K562 (cell line): ENCODE data around the gene OSBPL3. TPM values are rescaled to one million over a fixed set of nuclear protein-coding genes. Genes with fewer than 3 reads are reported as not detected.
A peak's percentile ranks its signal among the peaks of the same experiment; 100 is the strongest.

ENCODE experiments used
- CBFB ChIP-seq: sonication (generic); formaldehyde crosslinking; IDR thresholded peaks from 2 replicates; pipeline ENCODE4 v1.4.0; 2020; ENCODE audit warnings: mild to moderate bottlenecking, missing genetic modification reagents
- FOS ChIP-seq: IDR thresholded peaks from 3 replicates; pipeline ENCODE4 v1.6.1; 2011; ENCODE audit not compliant: insufficient read length; ENCODE audit errors: extremely low read depth
- HDAC8 ChIP-seq: fragments of 450-650 bp; IDR thresholded peaks from 2 replicates; pipeline ENCODE4 v1.6.1; 2016; ENCODE audit warnings: mild to moderate bottlenecking, missing genetic modification characterization, moderate library complexity, missing compliant biosample characterization
- HINFP ChIP-seq: fragments of 450-650 bp; conservative IDR thresholded peaks from 2 replicates; pipeline ENCODE4 v1.6.1; 2016; ENCODE audit warnings: missing genetic modification characterization, low read depth, mild to moderate bottlenecking, control low read depth, missing compliant biosample characterization
- HIVEP1 ChIP-seq: fragments of 250-450 bp; sonication (Bioruptor Pico); IDR thresholded peaks from 2 replicates; pipeline ENCODE4 v1.4.0; 2020; ENCODE audit warnings: mild to moderate bottlenecking
- MIER1 ChIP-seq: fragments of 450-650 bp; IDR thresholded peaks from 2 replicates; pipeline ENCODE4 v1.6.1; 2016; ENCODE audit warnings: antibody characterized with exemption, mild to moderate bottlenecking, low read depth
- POLR2H ChIP-seq: IDR thresholded peaks from 2 replicates; pipeline ENCODE4 v1.6.1; 2016; ENCODE audit warnings: missing genetic modification characterization, low read depth, mild to moderate bottlenecking, control low read depth, missing compliant biosample characterization, moderate library complexity
- RB1 ChIP-seq: fragments of 450-650 bp; IDR thresholded peaks from 2 replicates; pipeline ENCODE4 v1.6.1; 2017; ENCODE audit warnings: low read depth, mild to moderate bottlenecking
- TBP ChIP-seq: optimal IDR thresholded peaks from 2 replicates; pipeline ENCODE3; 2011; ENCODE audit warnings: low read depth, low read length, improper control_type of control experiment
- ZBTB5 ChIP-seq: fragments of 450-650 bp; IDR thresholded peaks from 2 replicates; pipeline ENCODE4 v1.6.1; 2017; ENCODE audit warnings: antibody characterized with exemption
- ZNF175 ChIP-seq: fragments of 200-800 bp; sonication (Bioruptor generic); IDR thresholded peaks from 2 replicates; pipeline ENCODE4 v1.6.1; 2016; ENCODE audit warnings: low read depth, mild to moderate bottlenecking, missing genetic modification characterization, missing compliant biosample characterization
- ZNF586 ChIP-seq: fragments of 450-650 bp; formaldehyde crosslinking; conservative IDR thresholded peaks from 2 replicates; pipeline ENCODE4 v1.4.0; 2020; ENCODE audit warnings: mild to moderate bottlenecking, moderate library complexity
- polyA plus RNA-seq, 8 experiments: library from polyadenylated mRNA; depleted of rRNA in 4 of 8; stranded (reverse) in 5 of 8; unstranded in 3 of 8; fragments of >200 nt; fragmentation: Nextera tagmentation in 2 of 8; fragmentation: Illumina TruSeq in 1 of 8; extraction: Ambion mirVana in 2 of 8; extraction: Trizol in 1 of 8; gene quantifications; 2 replicates each; pipeline versions ENCODE4 v1.2.1 to v1.2.3, GENCODE V29; 2011 to 2014; ENCODE audit warnings: inconsistent platforms in 1 of 8, missing spikeins in 1 of 8
- total RNA-seq, 7 experiments: library from RNA; depleted of rRNA in 6 of 7; stranded (reverse); fragments of >200 nt in 6 of 7; fragmentation: Illumina TruSeq in 2 of 7; extraction: Trizol in 2 of 7; gene quantifications; 2 replicates each; pipeline versions ENCODE4 v1.2.1 to v1.2.3, GENCODE V29; 2011 to 2021; ENCODE audit warnings: low replicate concordance in 1 of 7
- TF ChIP-seq, protein P1 (sequence below), 2 experiments: fragments of 250-450 bp in 1 of 2; fragments of 450-650 bp in 1 of 2; sonication (Bioruptor Pico) in 1 of 2; IDR thresholded peaks; 2 replicates each; pipeline versions ENCODE4 v1.6.1 to v1.8.0; 2016 to 2021; ENCODE audit warnings: mild to moderate bottlenecking in 2 of 2, moderate library complexity in 2 of 2, missing compliant biosample characterization in 1 of 2, missing genetic modification characterization in 1 of 2
- TF ChIP-seq, protein P2 (sequence below): IDR thresholded peaks from 2 replicates; pipeline ENCODE4 v1.6.1; 2012; ENCODE audit warnings: low read depth, low read length, improper control_type of control experiment, borderline replicate concordance
- TF ChIP-seq, protein P3 (sequence below): sonication (generic); IDR thresholded peaks from 2 replicates; pipeline ENCODE4 v1.6.1; 2016
- TF ChIP-seq, protein P4 (sequence below): fragments of 250-450 bp; sonication (Bioruptor Pico); IDR thresholded peaks from 2 replicates; pipeline ENCODE4 v1.4.0; 2020; ENCODE audit warnings: mild to moderate bottlenecking, moderate library complexity
- TF ChIP-seq, protein P5 (sequence below): fragments of 250-450 bp; sonication (Bioruptor Pico); IDR thresholded peaks from 2 replicates; pipeline ENCODE4 v1.6.1; 2021; ENCODE audit warnings: mild to moderate bottlenecking

OSBPL3 gene
- total and polyA plus RNA-seq, 9 of the 15 experiments (the other 6 are each of a cell fraction or from before 2014, with no cell fraction given), result 4.8 to 37.2 (median 26.5) TPM

DNA sequence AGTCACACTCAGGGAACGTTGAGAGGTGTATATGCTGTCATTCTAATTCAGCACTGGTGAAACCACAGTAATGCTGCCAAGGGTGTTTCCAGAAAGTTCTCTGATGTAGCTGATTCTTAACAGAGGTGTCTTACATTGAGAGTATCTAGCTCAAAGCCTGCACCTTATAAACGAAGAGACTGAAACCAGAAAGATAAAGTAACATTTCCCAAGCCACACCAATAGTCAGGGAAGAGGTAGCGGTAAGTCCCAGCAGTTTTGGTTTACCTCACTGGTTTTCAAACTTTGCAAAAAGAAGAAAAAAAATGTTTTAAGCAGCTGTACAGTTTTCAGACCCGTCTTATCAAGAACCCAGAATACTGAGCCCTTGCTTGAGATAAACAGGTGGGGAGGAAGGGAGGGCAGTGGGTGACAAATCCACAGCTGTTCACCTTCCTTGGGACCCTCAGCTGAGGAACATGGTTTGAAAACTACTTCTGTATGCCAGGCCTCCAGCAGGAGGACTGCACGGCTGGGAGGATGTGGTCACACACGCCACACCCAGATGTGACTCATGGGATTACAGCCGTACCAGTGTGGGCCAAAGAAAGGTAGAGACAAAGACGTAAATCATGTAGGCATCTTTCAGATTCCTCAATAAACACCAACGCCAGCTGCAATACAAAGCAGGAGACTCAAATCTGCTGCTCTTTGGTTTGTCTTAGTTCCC lies 158.8 kb downstream of the OSBPL3 start (continued):
- TF ChIP-seq, protein P1, sequence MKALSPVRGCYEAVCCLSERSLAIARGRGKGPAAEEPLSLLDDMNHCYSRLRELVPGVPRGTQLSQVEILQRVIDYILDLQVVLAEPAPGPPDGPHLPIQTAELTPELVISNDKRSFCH (CRISPR knock-in tag; IDR thresholded peaks at IDR 0.05), result no peak
- TF ChIP-seq, protein P1 (tag; IDR thresholded peaks at IDR 0.05), result no peak
- TF ChIP-seq MIER1, result no peak
- no peak for TF ChIP-seq RB1
- no peak for TF ChIP-seq ZNF586 (CRISPR knock-in tag)
- TF ChIP-seq, protein P2, sequence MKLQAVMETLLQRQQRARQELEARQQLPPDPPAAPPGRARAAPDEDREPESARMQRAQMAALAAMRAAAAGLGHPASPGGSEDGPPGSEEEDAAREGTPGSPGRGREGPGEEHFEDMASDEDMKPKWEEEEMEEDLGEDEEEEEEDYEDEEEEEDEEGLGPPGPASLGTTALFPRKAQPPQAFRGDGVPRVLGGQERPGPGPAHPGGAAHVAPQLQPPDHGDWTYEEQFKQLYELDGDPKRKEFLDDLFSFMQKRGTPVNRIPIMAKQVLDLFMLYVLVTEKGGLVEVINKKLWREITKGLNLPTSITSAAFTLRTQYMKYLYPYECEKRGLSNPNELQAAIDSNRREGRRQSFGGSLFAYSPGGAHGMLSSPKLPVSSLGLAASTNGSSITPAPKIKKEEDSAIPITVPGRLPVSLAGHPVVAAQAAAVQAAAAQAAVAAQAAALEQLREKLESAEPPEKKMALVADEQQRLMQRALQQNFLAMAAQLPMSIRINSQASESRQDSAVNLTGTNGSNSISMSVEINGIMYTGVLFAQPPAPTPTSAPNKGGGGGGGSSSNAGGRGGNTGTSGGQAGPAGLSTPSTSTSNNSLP, result no peak; the same call in 1 of the 2 replicates
- TF ChIP-seq, protein P3, sequence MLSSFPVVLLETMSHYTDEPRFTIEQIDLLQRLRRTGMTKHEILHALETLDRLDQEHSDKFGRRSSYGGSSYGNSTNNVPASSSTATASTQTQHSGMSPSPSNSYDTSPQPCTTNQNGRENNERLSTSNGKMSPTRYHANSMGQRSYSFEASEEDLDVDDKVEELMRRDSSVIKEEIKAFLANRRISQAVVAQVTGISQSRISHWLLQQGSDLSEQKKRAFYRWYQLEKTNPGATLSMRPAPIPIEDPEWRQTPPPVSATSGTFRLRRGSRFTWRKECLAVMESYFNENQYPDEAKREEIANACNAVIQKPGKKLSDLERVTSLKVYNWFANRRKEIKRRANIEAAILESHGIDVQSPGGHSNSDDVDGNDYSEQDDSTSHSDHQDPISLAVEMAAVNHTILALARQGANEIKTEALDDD, result no peak; the same call in 1 of the 2 replicates
- TF ChIP-seq FOS, result peak; percentile 45
- no peak for TF ChIP-seq HDAC8 (tag)
- TF ChIP-seq, protein P4, sequence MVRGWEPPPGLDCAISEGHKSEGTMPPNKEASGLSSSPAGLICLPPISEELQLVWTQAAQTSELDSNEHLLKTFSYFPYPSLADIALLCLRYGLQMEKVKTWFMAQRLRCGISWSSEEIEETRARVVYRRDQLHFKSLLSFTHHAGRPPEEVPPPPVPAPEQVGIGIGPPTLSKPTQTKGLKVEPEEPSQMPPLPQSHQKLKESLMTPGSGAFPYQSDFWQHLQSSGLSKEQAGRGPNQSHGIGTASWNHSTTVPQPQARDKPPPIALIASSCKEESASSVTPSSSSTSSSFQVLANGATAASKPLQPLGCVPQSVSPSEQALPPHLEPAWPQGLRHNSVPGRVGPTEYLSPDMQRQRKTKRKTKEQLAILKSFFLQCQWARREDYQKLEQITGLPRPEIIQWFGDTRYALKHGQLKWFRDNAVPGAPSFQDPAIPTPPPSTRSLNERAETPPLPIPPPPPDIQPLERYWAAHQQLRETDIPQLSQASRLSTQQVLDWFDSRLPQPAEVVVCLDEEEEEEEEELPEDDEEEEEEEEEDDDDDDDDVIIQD (CRISPR knock-in tag), result no peak
- peak; percentile 65; the same call in 1 of the 2 replicates for TF ChIP-seq ZNF175 (CRISPR knock-in tag)
- no peak for TF ChIP-seq ZBTB5
- no peak for TF ChIP-seq HIVEP1
- TF ChIP-seq HINFP (tag), result no peak
- TF ChIP-seq, protein P5, sequence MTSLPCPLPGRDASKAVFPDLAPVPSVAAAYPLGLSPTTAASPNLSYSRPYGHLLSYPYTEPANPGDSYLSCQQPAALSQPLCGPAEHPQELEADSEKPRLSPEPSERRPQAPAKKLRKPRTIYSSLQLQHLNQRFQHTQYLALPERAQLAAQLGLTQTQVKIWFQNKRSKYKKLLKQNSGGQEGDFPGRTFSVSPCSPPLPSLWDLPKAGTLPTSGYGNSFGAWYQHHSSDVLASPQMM, result no peak
- TF ChIP-seq CBFB (CRISPR knock-in tag), result 0 out of 2 replicates have a peak, but pooled peaks have one; percentile 73
- TF ChIP-seq POLR2H (tag), result no peak
- no peak for TF ChIP-seq TBP
